ENCODE measurements around the gene MYCT1.

- TF ChIP-seq, protein P1, sequence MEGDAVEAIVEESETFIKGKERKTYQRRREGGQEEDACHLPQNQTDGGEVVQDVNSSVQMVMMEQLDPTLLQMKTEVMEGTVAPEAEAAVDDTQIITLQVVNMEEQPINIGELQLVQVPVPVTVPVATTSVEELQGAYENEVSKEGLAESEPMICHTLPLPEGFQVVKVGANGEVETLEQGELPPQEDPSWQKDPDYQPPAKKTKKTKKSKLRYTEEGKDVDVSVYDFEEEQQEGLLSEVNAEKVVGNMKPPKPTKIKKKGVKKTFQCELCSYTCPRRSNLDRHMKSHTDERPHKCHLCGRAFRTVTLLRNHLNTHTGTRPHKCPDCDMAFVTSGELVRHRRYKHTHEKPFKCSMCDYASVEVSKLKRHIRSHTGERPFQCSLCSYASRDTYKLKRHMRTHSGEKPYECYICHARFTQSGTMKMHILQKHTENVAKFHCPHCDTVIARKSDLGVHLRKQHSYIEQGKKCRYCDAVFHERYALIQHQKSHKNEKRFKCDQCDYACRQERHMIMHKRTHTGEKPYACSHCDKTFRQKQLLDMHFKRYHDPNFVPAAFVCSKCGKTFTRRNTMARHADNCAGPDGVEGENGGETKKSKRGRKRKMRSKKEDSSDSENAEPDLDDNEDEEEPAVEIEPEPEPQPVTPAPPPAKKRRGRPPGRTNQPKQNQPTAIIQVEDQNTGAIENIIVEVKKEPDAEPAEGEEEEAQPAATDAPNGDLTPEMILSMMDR (IDR thresholded peaks at IDR 0.05) = no peak
- no peak for TF ChIP-seq ZFX (IDR thresholded peaks at IDR 0.05; ENCODE audit: borderline replicate concordance)
These were observed 49.6 kb upstream of the MYCT1 start for GRCh38 chr6:152648105-152648504.

Measured in 22Rv1 (cell line).